Measurements from ENCODE around the gene ACOT7.
"Not testable (repeated sequence)": the region's sequence is repeated elsewhere in the genome, so short reads cannot be mapped to it uniquely, and the experiment has no call there.

ACOT7 gene

GRCh38 chr1:6219641-6220040 is 173.9 kb downstream of the ACOT7 start:
- H3K9ac ChIP-seq (ENCODE audit: low read length); H3K27ac ChIP-seq (ENCODE audit: low read depth, low read length); H3K4me1 ChIP-seq (ENCODE audit: insufficient read depth, low read length); H3K9me3 ChIP-seq (ENCODE audit: low read length); H3K27me3 ChIP-seq (ENCODE audit: control insufficient read depth in 1 of 2, insufficient read depth in 2 of 2, low read length in 2 of 2); H3K4me3 ChIP-seq (ENCODE audit: low read depth in 1 of 2, low read length in 2 of 2): not testable (repeated sequence)
- H3K36me3 ChIP-seq (ENCODE audit: insufficient read depth, low read length): peaks cover 14% of the 10 kb centered on the region

- Histone ChIP-seq H3K36me3 (ENCODE audit: insufficient read depth, low read length) (peaks cover 4% of the 10 kb centered on the region), H3K27ac (ENCODE audit: low read depth, low read length) (no peak overlapping the region), H3K27me3 (ENCODE audit: control insufficient read depth in 1 of 2, insufficient read depth in 2 of 2, low read length in 2 of 2) (no peaks in the 10 kb centered on the region), H3K4me3 (ENCODE audit: low read depth in 1 of 2, low read length in 2 of 2) (no peak overlapping the region), H3K9me3 (ENCODE audit: low read length) (no peaks in the 10 kb centered on the region), H3K9ac (ENCODE audit: low read length) (no peak overlapping the region), H3K4me1 (ENCODE audit: insufficient read depth, low read length) (no peaks in the 10 kb centered on the region)
These were observed 175.0 kb downstream of the ACOT7 start for GRCh38 chr1:6218375-6219164.
